RWPE1 (cell line): ENCODE data around the gene KRT33B.
A peak's percentile ranks its signal among the peaks of the same experiment; 100 is the strongest.
"Not testable (repeated sequence)": the region's sequence is repeated elsewhere in the genome, so short reads cannot be mapped to it uniquely, and the experiment has no call there.

Experiments
- CTCF ChIA-PET: fragments of 350-600 bp; sonication (Branson Sonifier 250); formaldehyde crosslinking; extraction: SDS; loops from one replicate; lab custom pipeline; 2021; lab: Yijun Ruan, JAX
- POLR2A ChIA-PET: fragments of 400-600 bp; formaldehyde crosslinking; extraction: SDS; loops from one replicate; lab custom pipeline; 2020; ENCODE audit warnings: antibody characterized with exemption; ENCODE audit not compliant: low non-redundant PET; lab: Yijun Ruan, JAX
- DNase-seq: peaks from one replicate; pipeline ENCODE4 v3.0.0; 2012; ENCODE audit warnings: low spot score
- H3K27ac ChIP-seq: fragments of 450-650 bp; 2 replicates; pipeline ENCODE4 v1.5.1; 2017
- CTCF ChIP-seq: fragments of 450-650 bp; conservative IDR thresholded peaks from 2 replicates; pipeline ENCODE4 v1.5.1; 2017; ENCODE audit warnings: low read depth, mild to moderate bottlenecking

The KRT33B gene

GRCh38 chr17:41404024-41404671 lies 34.5 kb upstream of the KRT33B start:
- TF ChIP-seq CTCF, result no peak
- POLR2A ChIA-PET, result interaction anchor here (0.6 kb wide), 1 partner anchor 144 kb away, joined by 3 read pairs; no protein-coding TSS in a partner anchor
- CTCF ChIA-PET, result interaction anchor here (0.6 to 1.2 kb wide), 7 partner anchors 145 to 769 kb away, joined by 3 to 4 read pairs (median 3); partner anchors contain the start of gene KRTAP4-6
- peak overlapping the region; percentile 70 for H3K27ac ChIP-seq
- DNase-seq, result peak; percentile 94

- POLR2A ChIA-PET, result no interaction called here
- CTCF ChIA-PET, result interaction anchor here (0.6 to 1.2 kb wide), 3 partner anchors 145 to 168 kb away, joined by 3 to 4 read pairs (median 3); no protein-coding TSS in a partner anchor
Measured at GRCh38 chr17:41403404-41404023, 33.9 kb upstream of the KRT33B start.

GRCh38 chr17:41402161-41402560 lies 32.5 kb upstream of the KRT33B start:
- POLR2A ChIA-PET, result no interaction called here
- DNase-seq, result no peak
- H3K27ac ChIP-seq, result no peak overlapping the region
- no peak for TF ChIP-seq CTCF
- CTCF ChIA-PET, result no interaction called here

More at GRCh38 chr17:41403404-41404023, 33.9 kb upstream of the KRT33B start:
- no peak for TF ChIP-seq CTCF
- H3K27ac ChIP-seq, result no peak overlapping the region
- DNase-seq, result no peak

- ChIA-PET CTCF (interaction anchor here (0.7 kb wide), 1 partner anchor 20 kb away, joined by 3 read pairs; no protein-coding TSS in a partner anchor), POLR2A (no interaction called here)
- no peak within 1 kb of the TSS for H3K27ac ChIP-seq
- TF ChIP-seq CTCF, result no peak
- no peak for DNase-seq
Measured at GRCh38 chr17:41396996-41397660, 27.5 kb upstream of the KRT33B start, which contains the start of gene KRT31. KRT31 (minus strand) TSS chr17:41397608; CDS start chr17:41397539, 69 bp downstream.

GRCh38 chr17:41396340-41396739 lies 26.7 kb upstream of the KRT33B start:
- ChIA-PET CTCF (no interaction called here), POLR2A (interaction anchor here (0.6 kb wide), 1 partner anchor 17 kb away, joined by 4 read pairs; no protein-coding TSS in a partner anchor)
- H3K27ac ChIP-seq, result no peak overlapping the region
- TF ChIP-seq CTCF, result no peak
- DNase-seq, result no peak

- TF ChIP-seq CTCF, result no peak
- DNase-seq, result no peak
- ChIA-PET POLR2A (interaction anchor here (0.6 kb wide), 1 partner anchor 16 kb away, joined by 4 read pairs; no protein-coding TSS in a partner anchor), CTCF (no interaction called here)
- peak overlapping the region; percentile 71; the same call in 1 of the 2 replicates for H3K27ac ChIP-seq
Measured at GRCh38 chr17:41395611-41396010, 26.0 kb upstream of the KRT33B start.

- peak overlapping the region; percentile 71 for H3K27ac ChIP-seq
- DNase-seq, POLR2A ChIA-PET, CTCF ChIA-PET: not testable (repeated sequence)
Measured at GRCh38 chr17:41395044-41395443, 25.4 kb upstream of the KRT33B start.
